OCI-LY3 (cell line): Measurements from ENCODE around the gene CAPNS2.

Experiments
- CTCF ChIP-seq: fragments of 200-600, 300-600 bp; sonication (generic); IDR thresholded peaks from 2 replicates; pipeline ENCODE4 v1.5.1; 2014; ENCODE audit warnings: antibody characterized with exemption, low read length, low read depth
- EZH2phosphoT487 ChIP-seq: fragments of 200-600 bp; shearing (Covaris generic); IDR thresholded peaks from 2 replicates; pipeline ENCODE4 v1.6.1; 2018; ENCODE audit warnings: antibody characterized with exemption, mixed run types, low read depth

- no peak for TF ChIP-seq CTCF
- TF ChIP-seq EZH2phosphoT487: no peak
Measured at GRCh38 chr16:55561319-55561848, 5.1 kb upstream of the CAPNS2 start.
